ENCODE data around the gene GMFB. TPM values are rescaled to one million over a fixed set of nuclear protein-coding genes. Genes with fewer than 3 reads are reported as not detected.

The GMFB gene
- total RNA-seq, 6 experiments from 2014 or later = 13.8 to 36.3 (median 22.5) TPM

DNA sequence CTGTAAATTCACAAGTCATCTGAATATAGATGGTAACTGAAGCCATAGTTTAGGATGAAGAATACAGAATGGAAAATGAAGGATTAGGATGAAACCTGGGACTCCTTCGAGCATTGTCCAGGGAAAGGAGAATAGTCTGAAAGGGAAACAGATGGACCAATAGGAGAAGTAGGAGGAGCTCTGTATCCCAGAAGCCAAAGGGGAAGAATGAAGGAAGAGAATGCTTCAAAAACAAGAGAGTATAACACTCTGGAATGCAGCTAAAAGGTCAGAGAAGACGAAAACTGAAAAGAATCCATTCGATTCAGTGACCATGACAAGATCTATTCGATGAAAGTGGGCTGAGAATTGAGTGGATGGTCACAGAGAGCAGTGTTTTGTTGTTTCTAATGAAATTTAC lies 1.0 kb downstream of the GMFB start:
- no peak for TF ChIP-seq POLR2A (IDR thresholded peaks at IDR 0.05)
- TF ChIP-seq, protein P1, sequence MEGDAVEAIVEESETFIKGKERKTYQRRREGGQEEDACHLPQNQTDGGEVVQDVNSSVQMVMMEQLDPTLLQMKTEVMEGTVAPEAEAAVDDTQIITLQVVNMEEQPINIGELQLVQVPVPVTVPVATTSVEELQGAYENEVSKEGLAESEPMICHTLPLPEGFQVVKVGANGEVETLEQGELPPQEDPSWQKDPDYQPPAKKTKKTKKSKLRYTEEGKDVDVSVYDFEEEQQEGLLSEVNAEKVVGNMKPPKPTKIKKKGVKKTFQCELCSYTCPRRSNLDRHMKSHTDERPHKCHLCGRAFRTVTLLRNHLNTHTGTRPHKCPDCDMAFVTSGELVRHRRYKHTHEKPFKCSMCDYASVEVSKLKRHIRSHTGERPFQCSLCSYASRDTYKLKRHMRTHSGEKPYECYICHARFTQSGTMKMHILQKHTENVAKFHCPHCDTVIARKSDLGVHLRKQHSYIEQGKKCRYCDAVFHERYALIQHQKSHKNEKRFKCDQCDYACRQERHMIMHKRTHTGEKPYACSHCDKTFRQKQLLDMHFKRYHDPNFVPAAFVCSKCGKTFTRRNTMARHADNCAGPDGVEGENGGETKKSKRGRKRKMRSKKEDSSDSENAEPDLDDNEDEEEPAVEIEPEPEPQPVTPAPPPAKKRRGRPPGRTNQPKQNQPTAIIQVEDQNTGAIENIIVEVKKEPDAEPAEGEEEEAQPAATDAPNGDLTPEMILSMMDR (IDR thresholded peaks at IDR 0.05) = no peak
- ATAC-seq = peak in 1 of 4 donors; percentile 12
- Histone ChIP-seq H3K4me1 (peaks cover 0 to 24% (median 11%) of the 10 kb centered on the region in 4 donors), H3K27me3 (no peaks in the 10 kb centered on the region), H3K27ac (peak overlapping the region; percentile 73 to 98 (median 87)), H3K9me3 (no peaks in the 10 kb centered on the region), H3K4me3 (peak overlapping the region; percentile 86 to 98 (median 90)), H3K36me3 (no peaks in the 10 kb centered on the region)
- intact Hi-C loops (cut with DNase I) = no loop called here
- no peak for DNase-seq
- 29% methylated on average over 4 of the region's 4 CpGs for WGBS (ENCODE audit: insufficient coverage, low coverage, low lambda C conversion rate, missing lambda C conversion rate)

DNA sequence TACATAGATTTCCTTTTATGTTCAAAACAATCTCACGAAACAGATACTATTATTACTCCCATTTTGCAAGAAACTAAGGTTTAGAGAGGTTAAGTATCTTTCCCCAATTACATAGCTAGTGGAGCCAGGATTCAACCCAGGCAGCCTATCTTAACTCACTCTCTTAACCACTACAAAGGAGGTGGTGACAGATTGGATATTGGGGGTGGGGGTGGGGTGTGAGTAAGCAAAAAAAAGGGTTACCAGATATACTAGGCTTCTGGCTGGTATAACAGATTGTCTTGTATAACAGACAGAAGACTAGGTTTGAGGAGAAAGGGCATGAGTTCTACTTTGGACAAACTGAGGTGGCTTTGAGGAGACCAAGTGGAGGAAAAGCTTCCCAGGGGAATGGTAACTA lies 2.1 kb downstream of the GMFB start:
- H3K9me3 ChIP-seq = no peaks in the 10 kb centered on the region
- H3K27me3 ChIP-seq = no peaks in the 10 kb centered on the region
- H3K27ac ChIP-seq = no peak overlapping the region
- DNase-seq = no peak
- no peak overlapping the region for H3K4me3 ChIP-seq
- peaks cover 0 to 7% (median 0%) of the 10 kb centered on the region in 4 donors for H3K36me3 ChIP-seq
- TF ChIP-seq POLR2A (IDR thresholded peaks at IDR 0.05) = no peak
- TF ChIP-seq, protein P1 (IDR thresholded peaks at IDR 0.05) = no peak
- intact Hi-C loops (cut with DNase I) = no loop called here
- no peak for ATAC-seq
- WGBS (ENCODE audit: insufficient coverage, low coverage, low lambda C conversion rate, missing lambda C conversion rate) = 73% methylated on average over 1 of the region's 1 CpG
- H3K4me1 ChIP-seq = peaks cover 0 to 27% (median 14%) of the 10 kb centered on the region in 4 donors

DNA sequence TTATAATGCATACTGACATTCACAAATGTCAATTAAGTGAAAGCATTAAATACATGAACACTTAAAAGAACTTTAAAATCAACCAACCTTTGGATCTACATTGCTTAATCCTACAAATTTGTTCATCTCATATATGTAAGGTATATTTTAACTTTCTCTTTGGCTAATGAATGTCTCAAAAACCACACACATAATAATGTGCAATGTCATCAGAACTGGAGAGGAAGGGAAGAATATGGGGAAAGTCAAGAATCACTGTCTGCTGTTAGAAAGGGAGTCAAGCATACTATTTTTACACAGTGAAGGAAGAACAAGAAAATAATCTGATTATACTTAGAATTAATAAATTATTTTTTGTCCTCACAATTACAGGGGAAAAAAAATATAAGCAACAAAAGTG lies 4.9 kb downstream of the GMFB start:
- peaks cover 0 to 24% (median 11%) of the 10 kb centered on the region in 4 donors for H3K4me1 ChIP-seq
- DNase-seq = no peak
- no peak for ATAC-seq
- TF ChIP-seq POLR2A (IDR thresholded peaks at IDR 0.05) = no peak
- TF ChIP-seq, protein P1 (IDR thresholded peaks at IDR 0.05) = no peak
- intact Hi-C loops (cut with DNase I) = no loop called here
- peaks cover 0 to 15% (median under 1%) of the 10 kb centered on the region in 4 donors for H3K36me3 ChIP-seq
- H3K27ac ChIP-seq = peak overlapping the region in 1 of 3 donors; percentile 0
- no peaks in the 10 kb centered on the region for H3K9me3 ChIP-seq
- no peaks in the 10 kb centered on the region for H3K27me3 ChIP-seq
- no peak overlapping the region for H3K4me3 ChIP-seq

DNA sequence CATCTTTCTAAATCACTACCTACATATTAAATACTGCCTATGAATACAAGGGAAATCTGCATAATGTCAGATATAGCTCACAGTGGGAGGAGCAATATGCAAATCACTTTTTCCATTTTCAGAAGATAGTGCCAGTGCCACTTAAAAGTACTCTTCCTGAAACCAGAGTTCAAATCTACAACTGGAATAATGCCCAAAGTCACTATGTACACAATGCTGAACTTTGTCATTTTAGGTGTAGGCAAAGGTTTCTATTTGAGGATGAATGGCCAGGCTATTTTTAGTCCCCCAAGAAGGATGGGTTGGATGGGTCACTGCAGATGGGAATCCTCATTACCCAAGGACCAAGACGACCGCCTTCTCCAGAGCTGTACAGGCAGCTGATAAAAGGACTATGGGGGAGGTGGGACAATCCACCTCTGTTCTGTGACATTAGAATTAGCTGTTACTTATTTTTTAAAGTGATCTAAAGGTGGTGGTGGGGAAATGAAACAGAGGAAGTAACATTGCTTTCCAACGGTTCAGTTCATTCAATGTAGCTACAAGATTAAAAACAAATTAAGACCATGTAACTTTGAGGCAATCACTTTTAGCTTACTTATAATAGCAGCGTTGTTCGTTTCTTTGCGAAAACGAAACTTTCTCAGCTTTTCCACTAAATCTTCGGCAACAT lies 5.6 kb downstream of the GMFB start:
- DNase-seq (no peak), ATAC-seq (peak; percentile 91 to 97 (median 94))
- Histone ChIP-seq H3K27ac (peak overlapping the region in 1 of 3 donors; percentile 30), H3K36me3 (peaks cover 0 to 15% (median under 1%) of the 10 kb centered on the region in 4 donors), H3K4me3 (no peak overlapping the region), H3K4me1 (peaks cover 0 to 24% (median 11%) of the 10 kb centered on the region in 4 donors), H3K27me3 (no peaks in the 10 kb centered on the region), H3K9me3 (no peaks in the 10 kb centered on the region)
- intact Hi-C loops (cut with DNase I) = no loop called here
- 55% methylated on average over 8 of the region's 8 CpGs for WGBS (ENCODE audit: insufficient coverage, low coverage, low lambda C conversion rate, missing lambda C conversion rate)
- no peak for TF ChIP-seq POLR2A (IDR thresholded peaks at IDR 0.05)
- TF ChIP-seq, protein P1 (IDR thresholded peaks at IDR 0.05) = no peak

Data from right lobe of liver (tissue), 6 donors.